Measurements from ENCODE around the gene CCDC183. TPM values are rescaled to one million over a fixed set of nuclear protein-coding genes. Genes with fewer than 3 reads are reported as not detected.
"Not testable (repeated sequence)": the region's sequence is repeated elsewhere in the genome, so short reads cannot be mapped to it uniquely, and the experiment has no call there.

The CCDC183 gene
- total RNA-seq (2014; rRNA removed; shearing (Covaris generic)): 0.66 and 0.85 TPM in 2 replicates

DNA sequence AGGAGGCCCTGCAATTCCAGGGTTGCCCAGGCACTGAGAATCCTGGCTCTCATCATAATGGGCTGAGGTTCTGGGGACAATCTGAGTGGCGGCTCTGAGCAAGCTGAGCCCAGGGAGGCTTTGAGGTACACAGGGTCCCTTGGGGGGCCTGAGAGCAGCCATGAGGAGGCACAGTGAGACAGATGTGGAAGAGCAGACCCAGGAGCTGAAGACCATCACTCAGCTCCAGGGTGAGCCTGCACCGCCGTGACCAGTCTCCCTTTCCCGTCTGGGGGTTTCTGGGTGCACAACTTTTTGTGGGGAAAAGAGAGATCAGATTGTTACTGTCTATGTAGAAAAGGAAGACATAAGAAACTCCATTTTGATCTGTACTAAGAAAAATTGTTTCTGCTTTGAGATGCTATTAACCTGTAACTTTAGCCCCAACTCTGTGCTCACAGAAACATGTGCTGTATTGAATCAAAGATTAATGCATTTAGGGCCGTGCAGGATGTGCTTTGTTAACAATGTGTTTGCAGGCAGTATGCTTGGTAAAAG, at the start of gene CCDC183:
Gene CCDC183, plus strand, starts transcription at position 101 of the 537 bp plus-strand sequence. Its CDS starts 60 bp downstream, at position 161.
- Histone ChIP-seq H3K27me3 (ENCODE audit: control insufficient read depth, insufficient read depth, low read length) (peaks cover 14% of the 10 kb centered on the region; the same call in 1 of the 2 replicates), H3K4me3 (ENCODE audit: insufficient read depth, low read depth, low read length) (no peak within 1 kb of the TSS), H3K36me3 (replicated peaks; ENCODE audit: control insufficient read depth, insufficient read depth, low read length) (no peaks in the 10 kb centered on the region; the same call in 1 of the 2 replicates)
- DNase-seq: no peak

DNA sequence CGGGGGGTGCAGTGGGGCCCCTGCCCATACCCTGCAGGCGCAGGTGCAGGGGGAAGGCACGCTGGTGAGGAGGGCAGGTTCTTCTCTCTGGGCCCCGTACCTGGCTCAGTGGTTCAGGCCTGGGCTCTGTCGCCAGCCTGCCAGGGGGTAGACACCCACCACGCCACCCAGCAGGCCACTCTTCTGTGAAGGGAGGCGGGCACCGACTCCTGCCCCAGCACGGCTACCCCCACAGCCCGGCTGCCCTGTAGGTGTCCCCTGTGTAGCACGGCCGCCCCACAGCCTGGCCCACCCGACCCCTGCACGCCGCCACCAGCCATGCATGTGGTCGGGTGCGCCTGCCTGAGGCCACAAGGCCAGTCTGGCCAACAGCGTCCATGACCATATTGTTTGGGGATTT, 49.5 kb upstream of the CCDC183 start:
- Histone ChIP-seq H3K4me3 (ENCODE audit: insufficient read depth, low read depth, low read length) (no peak overlapping the region), H3K27me3 (ENCODE audit: control insufficient read depth, insufficient read depth, low read length) (no peaks in the 10 kb centered on the region), H3K36me3 (replicated peaks; ENCODE audit: control insufficient read depth, insufficient read depth, low read length) (no peaks in the 10 kb centered on the region)
- no peak for DNase-seq

DNA sequence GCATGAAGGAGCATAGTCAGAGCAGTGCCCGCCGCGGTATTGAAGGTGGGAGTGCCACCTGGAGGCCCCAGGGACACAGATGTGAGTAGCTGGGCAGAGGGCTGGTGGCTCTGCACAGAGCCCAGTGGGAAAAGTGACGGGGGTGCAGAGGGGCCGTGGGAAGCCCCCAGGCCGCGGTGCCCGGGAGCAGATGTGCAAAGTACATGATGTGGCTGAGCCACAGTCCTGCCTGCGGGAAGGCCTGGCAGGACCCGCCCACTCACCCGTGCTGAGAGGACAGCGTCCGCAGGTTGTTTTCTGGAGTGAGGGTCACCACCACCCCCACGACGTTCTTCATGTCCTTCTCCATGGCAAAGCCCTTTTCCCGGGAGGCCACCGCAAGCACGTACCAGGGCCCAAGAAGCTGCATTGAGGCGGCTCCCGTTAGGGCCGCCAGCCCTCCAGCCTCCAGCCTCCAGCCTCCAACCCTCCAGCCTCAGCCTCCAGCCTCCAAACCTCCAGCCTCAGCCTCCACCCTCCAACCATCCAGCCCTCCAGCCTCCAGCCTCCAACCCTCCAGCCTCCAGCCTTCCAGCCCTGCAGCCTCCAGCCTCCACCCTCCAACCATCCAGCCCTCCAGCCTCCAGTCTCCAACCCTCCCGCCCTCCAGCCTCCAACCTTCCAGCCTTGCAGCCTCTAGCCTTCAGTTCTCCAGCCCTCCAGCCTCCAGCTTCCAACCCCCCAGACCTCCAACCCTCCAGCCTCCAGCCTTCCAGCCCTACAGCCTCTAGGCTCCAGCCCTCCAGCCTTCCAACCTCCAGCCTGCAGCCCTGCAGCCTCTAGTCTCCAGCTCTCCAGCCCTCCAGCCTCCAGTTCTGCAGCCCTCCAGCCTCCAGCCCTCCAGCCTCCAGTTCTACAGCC, 48.7 kb upstream of the CCDC183 start:
- Histone ChIP-seq H3K27me3 (ENCODE audit: control insufficient read depth, insufficient read depth, low read length) (no peaks in the 10 kb centered on the region), H3K4me3 (ENCODE audit: insufficient read depth, low read depth, low read length) (no peak overlapping the region), H3K36me3 (replicated peaks; ENCODE audit: control insufficient read depth, insufficient read depth, low read length) (no peaks in the 10 kb centered on the region)
- no peak for DNase-seq

DNA sequence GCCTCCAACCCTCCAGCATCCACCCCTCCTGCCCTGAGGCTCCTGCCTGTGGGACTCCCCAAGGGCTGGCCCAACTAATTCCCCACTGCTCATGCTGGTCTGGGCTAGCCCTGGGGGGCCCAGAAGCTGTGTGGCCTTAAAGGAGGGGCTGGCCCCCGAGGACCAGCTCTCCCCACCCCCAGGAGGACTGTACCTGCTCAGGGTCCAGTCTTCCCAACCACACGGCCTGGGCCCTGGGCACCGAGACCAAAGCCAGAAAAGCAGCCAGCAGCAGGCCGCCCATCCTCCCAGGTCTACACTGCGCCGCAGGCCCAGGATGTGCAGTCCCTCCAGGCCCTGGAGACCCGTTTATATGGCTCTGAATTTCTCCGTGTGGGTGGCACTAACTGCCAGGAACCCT, 47.9 kb upstream of the CCDC183 start, which contains the start of gene LCN6:
Gene LCN6, minus strand, starts transcription at position 325 of the 400 bp plus-strand sequence. Its CDS starts 42 bp downstream, at position 283.
- Histone ChIP-seq H3K36me3 (replicated peaks; ENCODE audit: control insufficient read depth, insufficient read depth, low read length) (no peaks in the 10 kb centered on the region), H3K27me3 (ENCODE audit: control insufficient read depth, insufficient read depth, low read length) (no peaks in the 10 kb centered on the region), H3K4me3 (ENCODE audit: insufficient read depth, low read depth, low read length) (no peak within 1 kb of the TSS)
- no peak for DNase-seq

DNA sequence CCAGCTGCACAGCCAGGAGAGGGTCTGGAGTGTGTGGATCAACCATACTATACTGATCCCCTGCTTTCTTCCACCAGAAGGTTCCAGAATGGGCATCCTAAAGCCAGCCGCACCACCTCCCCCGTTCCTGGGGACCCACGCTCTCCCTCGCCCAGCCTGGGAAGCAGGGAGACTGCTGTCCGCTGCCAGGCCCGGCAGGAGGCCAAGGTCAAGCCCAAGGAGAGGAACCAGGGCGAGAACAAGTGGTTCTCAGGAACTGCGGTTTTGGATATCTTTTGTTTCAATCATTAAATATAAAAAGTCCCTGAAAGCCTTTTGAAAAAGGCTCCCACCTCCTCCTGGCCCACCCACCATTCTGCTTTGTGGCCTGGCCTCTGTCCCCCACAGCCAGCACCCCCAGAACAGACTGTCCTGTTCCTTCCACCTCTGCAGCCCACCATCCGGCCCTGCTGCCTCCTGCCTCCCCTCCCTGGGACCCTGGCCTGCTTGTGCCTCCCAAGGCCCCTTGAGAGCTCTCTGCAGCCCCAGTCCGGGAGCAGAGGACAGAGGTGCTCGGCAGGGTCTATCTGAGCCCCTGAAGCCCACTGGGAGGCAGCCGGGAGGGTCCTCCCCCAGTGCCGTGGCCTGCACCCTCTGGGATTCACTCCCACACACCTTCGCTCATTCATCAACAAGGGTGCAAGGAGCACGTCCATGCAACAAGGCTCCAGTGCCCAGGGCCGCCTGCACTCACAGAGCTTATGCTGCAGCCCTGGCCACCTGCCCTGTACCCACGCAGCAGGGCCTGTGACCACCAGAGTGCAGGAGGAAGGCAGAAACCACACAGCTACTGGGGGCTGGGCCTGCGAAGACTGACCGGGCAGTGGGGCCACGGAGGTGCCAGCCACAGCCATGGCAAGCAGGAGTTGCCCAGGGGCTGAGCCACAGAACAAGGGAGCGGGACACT, 47.2 kb upstream of the CCDC183 start:
- H3K36me3 ChIP-seq (replicated peaks; ENCODE audit: control insufficient read depth, insufficient read depth, low read length): no peaks in the 10 kb centered on the region
- no peak overlapping the region for H3K4me3 ChIP-seq (ENCODE audit: insufficient read depth, low read depth, low read length)
- H3K27me3 ChIP-seq (ENCODE audit: control insufficient read depth, insufficient read depth, low read length): no peaks in the 10 kb centered on the region
- no peak for DNase-seq

DNA sequence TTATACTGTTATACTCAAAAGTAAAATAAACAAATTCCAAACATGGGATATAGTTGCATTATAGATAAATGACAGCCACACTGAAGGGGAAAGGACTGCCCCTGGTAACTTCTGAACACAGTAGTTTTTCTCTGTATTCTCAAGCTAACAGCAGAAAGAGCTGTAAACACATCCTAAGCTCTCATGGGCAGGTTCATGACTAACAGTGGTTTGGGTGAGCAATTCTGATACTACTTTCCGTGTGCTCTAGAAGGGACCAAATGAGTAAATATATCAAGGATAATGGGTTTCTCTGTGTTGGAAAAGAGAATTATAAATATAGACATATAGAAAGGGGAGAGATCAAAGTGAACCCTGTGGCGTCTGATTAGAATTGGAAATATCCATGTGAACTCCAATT, 45.6 kb upstream of the CCDC183 start:
- DNase-seq: no peak
- no peak overlapping the region for H3K4me3 ChIP-seq (ENCODE audit: insufficient read depth, low read depth, low read length)

DNA sequence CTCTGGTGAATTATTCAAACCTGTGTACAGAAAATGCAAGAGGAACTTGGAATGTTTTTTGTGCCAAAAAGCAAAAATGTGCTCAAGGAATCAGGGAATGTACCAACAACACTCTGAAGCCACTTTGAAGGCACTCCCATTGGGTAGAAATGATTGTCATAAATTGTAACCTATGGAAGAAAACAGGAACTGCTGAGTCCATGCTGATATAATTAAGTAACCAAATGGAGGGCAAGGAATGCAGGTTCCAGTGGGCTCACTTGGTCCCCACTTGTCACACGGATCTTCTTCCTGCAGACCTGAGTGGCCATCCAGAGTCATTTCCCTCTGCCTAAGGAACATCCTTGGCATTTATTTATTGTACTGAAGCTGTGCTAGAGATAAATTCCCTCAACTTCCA, 44.9 kb upstream of the CCDC183 start:
- Histone ChIP-seq H3K4me3 (ENCODE audit: insufficient read depth, low read depth, low read length) (no peak overlapping the region), H3K27me3 (ENCODE audit: control insufficient read depth, insufficient read depth, low read length) (no peaks in the 10 kb centered on the region), H3K36me3 (replicated peaks; ENCODE audit: control insufficient read depth, insufficient read depth, low read length) (no peaks in the 10 kb centered on the region)
- DNase-seq: no peak

More for the DNA sequence above, 45.6 kb upstream of the CCDC183 start:
- Histone ChIP-seq H3K27me3 (ENCODE audit: control insufficient read depth, insufficient read depth, low read length) (no peaks in the 10 kb centered on the region), H3K36me3 (replicated peaks; ENCODE audit: control insufficient read depth, insufficient read depth, low read length) (no peaks in the 10 kb centered on the region)

DNA sequence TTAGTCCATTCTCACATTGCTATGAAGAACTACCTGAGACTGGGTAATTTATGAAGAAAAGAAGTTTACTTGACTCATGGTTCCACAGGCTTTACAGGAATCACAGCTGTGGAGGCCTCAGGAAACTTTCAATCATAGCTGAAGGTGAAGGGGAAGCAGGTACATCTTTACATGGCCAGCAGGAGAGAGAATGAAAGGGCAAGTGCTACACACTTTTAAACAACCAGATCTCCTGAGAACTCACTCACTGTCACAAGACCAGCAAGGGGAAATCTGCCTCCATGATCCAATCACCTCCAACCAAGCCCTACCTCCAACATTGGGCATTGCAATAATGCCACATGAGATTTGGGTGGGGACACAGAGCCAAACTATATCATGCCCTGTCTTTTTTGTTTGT, 44.3 kb upstream of the CCDC183 start:
- no peak for DNase-seq
- no peaks in the 10 kb centered on the region for H3K36me3 ChIP-seq (replicated peaks; ENCODE audit: control insufficient read depth, insufficient read depth, low read length)
- no peak overlapping the region for H3K4me3 ChIP-seq (ENCODE audit: insufficient read depth, low read depth, low read length)
- no peaks in the 10 kb centered on the region for H3K27me3 ChIP-seq (ENCODE audit: control insufficient read depth, insufficient read depth, low read length)

DNA sequence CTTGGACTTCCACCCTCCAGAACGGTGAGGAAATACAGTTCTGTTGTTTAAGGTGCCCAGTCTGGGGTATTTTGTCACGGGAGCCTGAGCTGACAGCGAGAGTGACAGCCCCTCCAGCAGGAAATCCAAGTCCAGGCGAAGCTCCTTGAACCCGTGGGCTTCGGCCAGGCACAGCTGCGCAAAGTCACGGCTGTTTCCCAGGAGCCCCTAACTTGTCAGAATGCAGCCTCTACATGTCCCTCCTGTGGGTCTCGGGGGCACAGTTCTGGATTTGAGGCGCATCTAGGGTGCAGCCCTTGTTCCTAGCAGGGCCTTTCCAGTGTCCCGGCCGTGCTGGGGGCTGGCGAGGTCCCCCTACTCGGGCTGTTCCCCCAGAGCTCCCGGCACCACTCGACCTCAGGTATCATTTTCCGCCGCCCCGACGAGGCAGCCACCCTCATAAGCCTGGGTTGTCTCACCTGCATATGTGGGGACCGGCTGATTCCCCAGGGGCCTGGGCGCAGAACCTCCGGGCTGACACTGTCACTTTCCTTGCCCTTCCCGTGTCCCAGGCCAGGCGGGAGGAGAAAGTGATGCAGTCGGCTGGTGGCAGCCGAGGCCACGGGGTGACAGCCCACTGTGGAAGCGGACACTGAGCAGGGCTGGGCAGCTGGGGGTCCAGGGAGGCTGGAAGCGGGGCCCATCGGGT, 42.6 kb upstream of the CCDC183 start:
- H3K27me3 ChIP-seq (ENCODE audit: control insufficient read depth, insufficient read depth, low read length): no peaks in the 10 kb centered on the region
- no peaks in the 10 kb centered on the region for H3K36me3 ChIP-seq (replicated peaks; ENCODE audit: control insufficient read depth, insufficient read depth, low read length)
- peak; percentile 57 for DNase-seq

DNA sequence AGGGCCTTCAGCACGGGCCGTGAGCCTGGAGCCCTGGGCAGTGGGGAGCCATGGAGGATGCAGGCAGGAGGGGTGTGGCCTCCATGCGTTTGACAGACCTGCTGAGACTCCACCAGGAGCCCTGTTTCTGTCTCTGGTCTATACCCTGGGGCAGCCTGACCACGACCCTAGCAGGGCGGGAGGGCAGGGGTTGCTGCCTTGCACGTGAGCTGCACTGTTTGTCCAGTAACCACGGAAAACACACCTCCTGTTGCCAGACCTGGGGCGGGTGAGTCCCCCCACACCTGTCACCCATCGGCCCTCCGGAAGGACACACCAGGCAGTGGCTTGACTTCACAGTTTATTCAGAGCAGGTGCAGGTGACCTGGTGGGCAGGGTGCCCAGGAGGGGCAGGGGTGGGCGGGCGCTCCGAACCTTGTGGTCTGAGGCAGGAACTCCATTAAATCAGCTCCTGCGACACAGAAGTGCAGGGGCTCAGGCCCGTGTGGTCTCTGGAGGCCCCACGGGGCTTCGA, 42.0 kb upstream of the CCDC183 start:
- DNase-seq: peak; percentile 61
- H3K27me3 ChIP-seq (ENCODE audit: control insufficient read depth, insufficient read depth, low read length): no peaks in the 10 kb centered on the region
- H3K36me3 ChIP-seq (replicated peaks; ENCODE audit: control insufficient read depth, insufficient read depth, low read length): no peaks in the 10 kb centered on the region
- no peak overlapping the region for H3K4me3 ChIP-seq (ENCODE audit: insufficient read depth, low read depth, low read length)

More for the DNA sequence above, 42.6 kb upstream of the CCDC183 start:
- no peak overlapping the region for H3K4me3 ChIP-seq (ENCODE audit: insufficient read depth, low read depth, low read length)

DNA sequence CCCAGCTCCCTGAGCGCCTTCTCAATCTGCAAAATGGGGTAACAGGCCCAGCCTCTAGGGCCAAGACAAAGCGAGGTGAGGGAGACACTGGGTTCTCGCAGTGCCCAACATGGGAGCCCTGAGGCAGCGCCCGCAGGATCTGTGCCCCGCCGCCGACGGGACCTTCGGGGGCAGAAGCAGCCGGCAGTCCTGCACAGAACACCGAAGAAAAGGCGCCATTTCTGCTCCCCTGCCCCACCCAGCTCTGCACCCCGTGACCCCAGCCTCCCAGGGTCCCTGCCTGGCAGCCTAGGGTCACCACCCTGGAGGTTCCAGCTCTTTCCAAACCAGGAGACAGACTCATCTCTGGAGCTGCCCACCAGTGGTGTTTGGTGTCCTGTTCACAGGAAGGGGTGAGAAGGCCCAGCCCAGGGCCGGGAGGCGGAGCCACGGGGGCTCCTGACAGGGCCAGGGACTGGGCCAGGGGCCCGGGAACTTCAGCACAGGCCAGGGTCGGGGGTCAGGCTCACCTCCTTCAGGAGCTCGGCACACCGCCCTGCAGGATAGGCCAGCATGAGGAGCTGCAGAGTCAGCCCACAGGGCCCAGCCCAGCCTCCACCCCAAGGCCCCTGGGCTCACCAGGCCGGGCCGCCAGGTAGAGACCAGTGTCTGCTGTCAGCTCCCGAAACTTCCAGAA, 41.4 kb upstream of the CCDC183 start:
- Histone ChIP-seq H3K27me3 (ENCODE audit: control insufficient read depth, insufficient read depth, low read length) (no peaks in the 10 kb centered on the region), H3K4me3 (ENCODE audit: insufficient read depth, low read depth, low read length) (no peak overlapping the region), H3K36me3 (replicated peaks; ENCODE audit: control insufficient read depth, insufficient read depth, low read length) (no peaks in the 10 kb centered on the region)
- DNase-seq: peak; percentile 86

DNA sequence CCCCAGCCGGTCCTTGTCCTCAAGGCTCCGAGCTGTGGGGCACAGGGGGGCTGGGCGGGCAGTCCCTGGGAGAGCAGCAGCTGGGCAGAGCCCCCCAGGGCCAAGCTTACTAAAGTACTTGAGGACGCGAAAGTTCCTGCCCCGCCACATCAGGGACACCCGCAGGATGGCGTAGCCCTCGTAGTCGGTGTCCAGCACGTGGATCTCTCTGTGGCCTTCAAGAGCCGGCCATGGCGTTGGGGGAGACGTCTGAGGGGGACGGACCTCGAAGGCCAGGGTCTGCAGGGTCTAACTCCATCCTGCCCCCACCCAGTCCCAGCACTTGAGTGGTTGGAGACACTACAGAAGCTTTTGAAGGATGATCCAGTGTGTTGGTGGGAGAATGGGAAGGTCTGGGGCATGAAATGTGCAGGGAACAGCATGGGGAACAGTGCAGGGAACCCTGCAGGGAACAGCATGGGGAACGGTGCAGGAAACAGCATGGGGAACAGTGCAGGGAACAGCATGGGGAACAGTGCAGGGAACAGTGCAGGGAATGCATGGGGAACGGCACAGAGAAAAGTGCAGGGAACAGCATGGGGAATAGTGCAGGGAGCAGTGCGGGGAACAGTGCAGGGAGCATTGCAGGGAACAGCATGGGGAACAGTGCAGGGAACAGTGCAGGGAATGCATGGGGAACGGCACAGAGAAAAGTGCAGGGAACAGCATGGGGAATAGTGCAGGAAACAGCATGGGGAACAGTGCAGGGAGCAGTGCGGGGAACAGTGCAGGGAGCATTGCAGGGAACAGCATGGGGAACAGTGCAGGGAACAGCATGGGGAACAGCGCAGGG, 40.6 kb upstream of the CCDC183 start:
- not testable (repeated sequence) for H3K36me3 ChIP-seq (replicated peaks; ENCODE audit: control insufficient read depth, insufficient read depth, low read length); H3K27me3 ChIP-seq (ENCODE audit: control insufficient read depth, insufficient read depth, low read length); H3K4me3 ChIP-seq (ENCODE audit: insufficient read depth, low read depth, low read length); DNase-seq

DNA sequence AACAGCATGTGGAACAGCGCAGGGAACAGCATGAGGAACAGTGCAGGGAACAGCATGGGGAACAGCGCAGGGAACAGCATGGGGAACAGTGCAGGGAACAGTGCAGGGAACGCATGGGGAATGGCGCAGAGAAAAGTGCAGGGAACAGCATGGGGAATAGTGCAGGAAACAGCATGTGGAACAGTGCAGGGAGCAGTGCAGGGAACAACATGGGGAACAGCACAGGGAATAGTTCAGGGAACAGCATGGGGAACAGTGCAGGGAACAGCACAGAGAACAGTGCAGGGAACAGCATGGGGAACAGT, 40.1 kb upstream of the CCDC183 start:
- no peaks in the 10 kb centered on the region for H3K36me3 ChIP-seq (replicated peaks; ENCODE audit: control insufficient read depth, insufficient read depth, low read length)
- no peak for DNase-seq
- no peak overlapping the region for H3K4me3 ChIP-seq (ENCODE audit: insufficient read depth, low read depth, low read length)
- H3K27me3 ChIP-seq (ENCODE audit: control insufficient read depth, insufficient read depth, low read length): no peaks in the 10 kb centered on the region
